DND-41 (cell line): Measurements from ENCODE around the gene NAPSA.

Experiments
- ATAC-seq: fragments of 200-7000 bp; cut with Tn5 transposase; 3 replicates; pipeline ENCODE4 v1.9.1; 2021; ENCODE audit warnings: low read depth; ENCODE audit not compliant: insufficient read depth
- DNase-seq: peaks from one replicate; pipeline ENCODE4 v3.0.0-alpha.2; 2020
- H2AFZ ChIP-seq: 2 replicates; pipeline ENCODE4 v1.6.0; 2012; ENCODE audit warnings: low read depth, low read length
- H3K27ac ChIP-seq: 2 replicates; pipeline ENCODE4 v1.5.1; 2012; ENCODE audit warnings: low read length, inconsistent platforms
- H3K27me3 ChIP-seq: fragments of 200-600 bp; sonication (generic); 2 replicates; pipeline ENCODE4 v1.6.0; 2012; ENCODE audit warnings: low read length, mild to moderate bottlenecking, inconsistent platforms; ENCODE audit not compliant: insufficient read depth, poor library complexity
- H3K36me3 ChIP-seq: 2 replicates; pipeline ENCODE4 v1.5.1; 2012; ENCODE audit warnings: low read length, inconsistent platforms; ENCODE audit not compliant: insufficient read depth
- H3K4me1 ChIP-seq: 2 replicates; pipeline ENCODE4 v1.5.1; 2012; ENCODE audit warnings: mild to moderate bottlenecking, low read length; ENCODE audit not compliant: insufficient read depth
- H3K4me2 ChIP-seq: 2 replicates; pipeline ENCODE4 v1.6.0; 2012; ENCODE audit warnings: mild to moderate bottlenecking, moderate library complexity, low read length, inconsistent platforms; ENCODE audit not compliant: insufficient read depth
- H3K4me3 ChIP-seq, 2 experiments: fragments of 200-600 bp in 1 of 2; shearing (Covaris generic) in 1 of 2; 2 replicates each; pipeline ENCODE4 v1.5.1; 2012 to 2016; ENCODE audit warnings: inconsistent platforms in 2 of 2, low read length in 2 of 2, mild to moderate bottlenecking in 2 of 2, low read depth in 1 of 2, moderate library complexity in 1 of 2
- H3K79me2 ChIP-seq: 2 replicates; pipeline ENCODE4 v1.6.0; 2012; ENCODE audit warnings: low read length, inconsistent platforms; ENCODE audit not compliant: insufficient read depth
- H3K9ac ChIP-seq: 2 replicates; pipeline ENCODE4 v1.6.0; 2012; ENCODE audit warnings: low read depth, mild to moderate bottlenecking, inconsistent platforms, low read length, moderate library complexity
- H3K9me3 ChIP-seq: 2 replicates; pipeline ENCODE4 v1.5.1; 2012; ENCODE audit warnings: low read length, moderate library complexity, mild to moderate bottlenecking, inconsistent platforms; ENCODE audit not compliant: insufficient read depth, severe bottlenecking
- H4K20me1 ChIP-seq: 2 replicates; pipeline ENCODE4 v1.6.0; 2012; ENCODE audit warnings: low read length; ENCODE audit not compliant: insufficient read depth
- EZH2 ChIP-seq: IDR thresholded peaks from 3 replicates; pipeline ENCODE4 v1.6.1; 2012; ENCODE audit warnings: borderline replicate concordance, low read depth, mild to moderate bottlenecking, moderate library complexity, low read length, inconsistent platforms; ENCODE audit not compliant: severe bottlenecking
- TF ChIP-seq, protein P1 (sequence below): IDR thresholded peaks from 2 replicates; pipeline ENCODE4 v1.5.1; 2012; ENCODE audit warnings: borderline replicate concordance, low read length, moderate library complexity, mild to moderate bottlenecking; ENCODE audit not compliant: poor library complexity, severe bottlenecking; ENCODE audit errors: extremely low read depth

Gene NAPSA

GRCh38 chr19:50371914-50372475 is 6.6 kb upstream of the NAPSA start:
- H3K4me1 ChIP-seq, result peaks cover 24% of the 10 kb centered on the region
- no peak overlapping the region for H3K9ac ChIP-seq
- no peaks in the 10 kb centered on the region for H3K27me3 ChIP-seq
- peaks cover 1% of the 10 kb centered on the region for H4K20me1 ChIP-seq
- H2AFZ ChIP-seq, result no peak overlapping the region
- TF ChIP-seq, protein P1, sequence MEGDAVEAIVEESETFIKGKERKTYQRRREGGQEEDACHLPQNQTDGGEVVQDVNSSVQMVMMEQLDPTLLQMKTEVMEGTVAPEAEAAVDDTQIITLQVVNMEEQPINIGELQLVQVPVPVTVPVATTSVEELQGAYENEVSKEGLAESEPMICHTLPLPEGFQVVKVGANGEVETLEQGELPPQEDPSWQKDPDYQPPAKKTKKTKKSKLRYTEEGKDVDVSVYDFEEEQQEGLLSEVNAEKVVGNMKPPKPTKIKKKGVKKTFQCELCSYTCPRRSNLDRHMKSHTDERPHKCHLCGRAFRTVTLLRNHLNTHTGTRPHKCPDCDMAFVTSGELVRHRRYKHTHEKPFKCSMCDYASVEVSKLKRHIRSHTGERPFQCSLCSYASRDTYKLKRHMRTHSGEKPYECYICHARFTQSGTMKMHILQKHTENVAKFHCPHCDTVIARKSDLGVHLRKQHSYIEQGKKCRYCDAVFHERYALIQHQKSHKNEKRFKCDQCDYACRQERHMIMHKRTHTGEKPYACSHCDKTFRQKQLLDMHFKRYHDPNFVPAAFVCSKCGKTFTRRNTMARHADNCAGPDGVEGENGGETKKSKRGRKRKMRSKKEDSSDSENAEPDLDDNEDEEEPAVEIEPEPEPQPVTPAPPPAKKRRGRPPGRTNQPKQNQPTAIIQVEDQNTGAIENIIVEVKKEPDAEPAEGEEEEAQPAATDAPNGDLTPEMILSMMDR, result no peak
- no peak for TF ChIP-seq EZH2
- no peak for ATAC-seq
- no peaks in the 10 kb centered on the region; the same call in 1 of the 2 replicates for H3K79me2 ChIP-seq
- no peak overlapping the region for H3K27ac ChIP-seq
- DNase-seq, result no peak
- no peaks in the 10 kb centered on the region for H3K9me3 ChIP-seq
- H3K36me3 ChIP-seq, result no peaks in the 10 kb centered on the region
- H3K4me3 ChIP-seq, result no peak overlapping the region
- no peak overlapping the region for H3K4me2 ChIP-seq

GRCh38 chr19:50368649-50369570 is 3.5 kb upstream of the NAPSA start:
- Histone ChIP-seq H3K4me2 (peak overlapping the region; percentile 87), H4K20me1 (no peaks in the 10 kb centered on the region), H3K4me1 (peaks cover 30% of the 10 kb centered on the region), H3K27me3 (no peaks in the 10 kb centered on the region), H3K27ac (peak overlapping the region; percentile 65), H3K4me3 (peak overlapping the region; percentile 31 to 65; a peak in 3 of 4 replicates), H3K9ac (peak overlapping the region; percentile 57), H2AFZ (peak overlapping the region; percentile 93), H3K79me2 (no peaks in the 10 kb centered on the region), H3K36me3 (no peaks in the 10 kb centered on the region), H3K9me3 (no peaks in the 10 kb centered on the region)
- DNase-seq (peak; percentile 82), ATAC-seq (peak; percentile 72)
- TF ChIP-seq, protein P1, result peak; percentile 86
- no peak for TF ChIP-seq EZH2

DNA sequence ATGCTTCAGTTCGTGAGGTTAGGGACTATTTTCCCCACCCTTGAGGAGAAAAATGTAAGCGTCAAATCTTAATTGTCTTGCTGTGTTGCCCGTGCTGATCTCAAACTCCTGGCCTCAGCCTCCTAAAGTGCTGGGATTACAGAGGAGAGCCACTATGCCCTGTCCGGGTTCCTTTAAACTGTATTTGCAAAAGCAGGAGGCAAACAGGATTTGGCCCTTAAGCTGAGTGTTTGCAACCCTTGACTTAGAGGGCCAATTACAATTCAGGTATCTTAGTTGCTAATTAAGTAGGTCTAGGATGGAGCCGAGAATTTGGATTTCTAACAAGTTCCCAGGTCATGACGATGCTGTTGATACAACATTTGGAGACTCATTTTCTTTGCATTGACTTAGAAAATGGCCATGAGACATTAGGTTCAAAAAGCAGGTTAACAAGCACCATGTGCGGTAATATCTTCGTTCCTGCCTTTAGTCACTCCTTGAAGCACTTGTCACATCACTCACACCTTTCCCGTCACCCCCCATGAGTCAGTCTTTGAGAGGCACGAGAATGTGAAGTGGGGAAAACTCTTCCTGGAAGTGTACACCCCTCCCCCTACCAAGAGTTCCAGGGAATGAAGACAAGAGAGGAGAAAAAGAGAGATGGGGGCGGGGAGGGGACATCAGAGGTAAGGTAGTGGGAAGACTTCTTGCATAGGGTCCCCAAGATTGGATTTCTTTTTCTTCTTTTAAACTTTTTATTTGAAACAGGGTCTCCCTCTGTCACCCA is 2.6 kb downstream of the NAPSA start:
- Histone ChIP-seq H3K4me3 (no peak overlapping the region), H3K79me2 (no peaks in the 10 kb centered on the region), H3K9ac (no peak overlapping the region), H3K36me3 (no peaks in the 10 kb centered on the region), H3K27me3 (no peaks in the 10 kb centered on the region), H3K9me3 (no peaks in the 10 kb centered on the region), H2AFZ (no peak overlapping the region), H3K4me1 (peaks cover 21% of the 10 kb centered on the region), H3K27ac (no peak overlapping the region), H4K20me1 (no peaks in the 10 kb centered on the region), H3K4me2 (no peak overlapping the region)
- no peak for ATAC-seq
- TF ChIP-seq, protein P1, result no peak
- TF ChIP-seq EZH2, result no peak
- DNase-seq, result no peak
